ENCODE data around the gene PACS1.

PACS1 gene

GRCh38 chr11:66293352-66293751, 223.3 kb downstream of the PACS1 start:
- no peak for DNase-seq

- DNase-seq: no peak
These were observed 223.9 kb downstream of the PACS1 start for GRCh38 chr11:66293777-66294625.

Data from NCI-H2171 treated with DMSO at 0.1 percent for 48 hours (cell line).